ENCODE measurements around the gene MIF.

MIF gene

DNA sequence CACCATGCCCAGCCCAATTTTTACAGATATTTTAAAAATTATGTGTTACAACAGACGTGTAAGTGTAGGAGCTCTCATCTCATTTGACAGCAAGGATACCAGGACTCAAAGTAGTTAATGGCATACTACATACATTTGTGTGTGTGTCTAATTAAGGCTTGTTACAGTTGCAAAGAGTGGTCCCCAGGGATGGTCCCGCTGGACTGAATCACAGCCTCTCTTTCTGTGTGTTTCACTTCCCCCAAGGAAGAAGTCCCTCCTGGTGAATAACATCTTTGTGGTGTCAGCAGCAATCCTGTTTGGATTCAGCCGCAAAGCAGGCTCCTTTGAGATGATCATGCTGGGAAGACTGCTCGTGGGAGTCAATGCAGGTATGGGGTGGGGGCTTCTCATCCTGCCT, 19.3 kb upstream of the MIF start:
- TF ChIP-seq CTCF (IDR thresholded peaks at IDR 0.05; ENCODE audit: low read depth, low read length) (no peak), MYC (IDR thresholded peaks at IDR 0.05; ENCODE audit: low read depth, low read length) (no peak), POLR2A (IDR thresholded peaks at IDR 0.05; ENCODE audit: extremely low read depth, insufficient read length) (no peak)
- TF ChIP-seq, protein P1, sequence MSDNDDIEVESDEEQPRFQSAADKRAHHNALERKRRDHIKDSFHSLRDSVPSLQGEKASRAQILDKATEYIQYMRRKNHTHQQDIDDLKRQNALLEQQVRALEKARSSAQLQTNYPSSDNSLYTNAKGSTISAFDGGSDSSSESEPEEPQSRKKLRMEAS (IDR thresholded peaks at IDR 0.05; ENCODE audit: low read depth, low read length) = no peak
- H3K4me3 ChIP-seq (ENCODE audit: low read depth, low read length) = no peak overlapping the region
- DNase-seq (ENCODE audit: low read depth) = peak; percentile 16

- H3K4me3 ChIP-seq (ENCODE audit: low read depth, low read length) = no peak overlapping the region
- DNase-seq (ENCODE audit: low read depth) = no peak
- no peak for TF ChIP-seq CTCF (IDR thresholded peaks at IDR 0.05; ENCODE audit: low read depth, low read length)
- TF ChIP-seq, protein P1 (IDR thresholded peaks at IDR 0.05; ENCODE audit: low read depth, low read length) = no peak
- no peak for TF ChIP-seq POLR2A (IDR thresholded peaks at IDR 0.05; ENCODE audit: extremely low read depth, insufficient read length)
- no peak for TF ChIP-seq MYC (IDR thresholded peaks at IDR 0.05; ENCODE audit: low read depth, low read length)
Measured at GRCh38 chr22:23875801-23876200, 18.4 kb upstream of the MIF start.

GRCh38 chr22:23877566-23877965, 16.6 kb upstream of the MIF start:
- no peak overlapping the region for H3K4me3 ChIP-seq (ENCODE audit: low read depth, low read length)
- no peak for DNase-seq (ENCODE audit: low read depth)
- TF ChIP-seq CTCF (IDR thresholded peaks at IDR 0.05; ENCODE audit: low read depth, low read length) = no peak
- no peak for TF ChIP-seq POLR2A (IDR thresholded peaks at IDR 0.05; ENCODE audit: extremely low read depth, insufficient read length)
- TF ChIP-seq, protein P1 (IDR thresholded peaks at IDR 0.05; ENCODE audit: low read depth, low read length) = no peak

GRCh38 chr22:23878219-23878618, 16.0 kb upstream of the MIF start:
- TF ChIP-seq CTCF (IDR thresholded peaks at IDR 0.05; ENCODE audit: low read depth, low read length) = no peak
- no peak for TF ChIP-seq MYC (IDR thresholded peaks at IDR 0.05; ENCODE audit: low read depth, low read length)
- TF ChIP-seq POLR2A (IDR thresholded peaks at IDR 0.05; ENCODE audit: extremely low read depth, insufficient read length) = no peak
- TF ChIP-seq, protein P1 (IDR thresholded peaks at IDR 0.05; ENCODE audit: low read depth, low read length) = no peak

DNA sequence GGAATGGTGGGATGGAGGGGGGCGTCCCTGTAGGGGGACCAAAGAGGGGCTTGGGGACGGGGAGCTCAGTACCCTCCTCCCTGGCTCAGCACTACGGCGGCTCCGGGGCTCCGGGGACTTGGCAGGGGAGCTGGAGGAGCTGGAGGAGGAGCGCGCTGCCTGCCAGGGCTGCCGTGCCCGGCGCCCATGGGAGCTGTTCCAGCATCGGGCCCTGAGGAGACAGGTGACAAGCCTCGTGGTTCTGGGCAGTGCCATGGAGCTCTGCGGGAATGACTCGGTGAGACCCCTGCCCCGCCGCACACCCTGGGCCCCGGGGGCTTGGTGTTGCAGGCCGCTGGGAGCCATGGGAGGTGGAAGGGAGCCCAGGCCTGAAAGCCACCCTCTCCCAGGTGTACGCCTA, 11.8 kb upstream of the MIF start:
- no peak for DNase-seq (ENCODE audit: low read depth)
- no peak for TF ChIP-seq MYC (IDR thresholded peaks at IDR 0.05; ENCODE audit: low read depth, low read length)
- TF ChIP-seq CTCF (IDR thresholded peaks at IDR 0.05; ENCODE audit: low read depth, low read length) = no peak
- TF ChIP-seq, protein P1 (IDR thresholded peaks at IDR 0.05; ENCODE audit: low read depth, low read length) = no peak
- no peak overlapping the region for H3K4me3 ChIP-seq (ENCODE audit: low read depth, low read length)

More at GRCh38 chr22:23878219-23878618, 16.0 kb upstream of the MIF start:
- no peak overlapping the region for H3K4me3 ChIP-seq (ENCODE audit: low read depth, low read length)
- no peak for DNase-seq (ENCODE audit: low read depth)

DNA sequence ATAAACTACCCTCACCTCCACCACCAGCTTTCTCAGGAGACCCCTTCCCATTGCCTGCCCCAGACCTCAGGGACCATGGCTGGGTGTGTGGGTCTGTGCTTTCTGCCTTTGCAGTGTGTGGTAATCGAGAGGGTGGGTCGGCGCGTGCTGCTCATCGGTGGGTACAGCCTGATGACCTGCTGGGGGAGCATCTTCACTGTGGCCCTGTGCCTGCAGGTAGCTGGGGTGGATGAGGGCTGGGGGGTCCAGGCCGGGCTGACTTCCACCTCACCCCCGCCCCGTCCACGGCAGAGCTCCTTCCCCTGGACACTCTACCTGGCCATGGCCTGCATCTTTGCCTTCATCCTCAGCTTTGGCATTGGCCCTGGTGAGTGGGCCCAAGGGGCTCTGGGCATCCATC, 10.5 kb upstream of the MIF start:
- TF ChIP-seq CTCF (IDR thresholded peaks at IDR 0.05; ENCODE audit: low read depth, low read length) = no peak
- TF ChIP-seq MYC (IDR thresholded peaks at IDR 0.05; ENCODE audit: low read depth, low read length) = no peak
- TF ChIP-seq, protein P1 (IDR thresholded peaks at IDR 0.05; ENCODE audit: low read depth, low read length) = no peak
- TF ChIP-seq POLR2A (IDR thresholded peaks at IDR 0.05; ENCODE audit: extremely low read depth, insufficient read length) = no peak
- no peak overlapping the region for H3K4me3 ChIP-seq (ENCODE audit: low read depth, low read length)
- DNase-seq (ENCODE audit: low read depth) = no peak
